Progenitor cell of endocrine pancreas (in vitro differentiated cells): ENCODE results near the gene RPL36. TPM values are rescaled to one million over a fixed set of nuclear protein-coding genes. Genes with fewer than 3 reads are reported as not detected.
A peak's percentile ranks its signal among the peaks of the same experiment; 100 is the strongest.

Experiments used
- DNase-seq: peaks from one replicate; pipeline ENCODE4 v3.0.0; 2021; ENCODE audit warnings: low spot score; ENCODE audit not compliant: unreplicated experiment
- H3K27ac Mint-ChIP-seq: 2 replicates; pipeline ENCODE4 v1.8.0; 2021; ENCODE audit warnings: mild to moderate bottlenecking, moderate library complexity, mixed read lengths
- H3K27me3 Mint-ChIP-seq: 2 replicates; pipeline ENCODE4 v1.8.0; 2021; ENCODE audit warnings: mixed read lengths
- H3K36me3 Mint-ChIP-seq: 2 replicates; pipeline ENCODE4 v1.8.0; 2022; ENCODE audit warnings: mixed read lengths; ENCODE audit not compliant: insufficient read depth
- H3K4me1 Mint-ChIP-seq: 2 replicates; pipeline ENCODE4 v1.8.0; 2021; ENCODE audit warnings: low read depth, mixed read lengths
- H3K4me3 Mint-ChIP-seq: 2 replicates; pipeline ENCODE4 v1.8.0; 2021; ENCODE audit warnings: low read depth, mild to moderate bottlenecking, moderate library complexity, mixed read lengths
- H3K9me3 Mint-ChIP-seq: 2 replicates; pipeline ENCODE4 v1.8.0; 2021; ENCODE audit warnings: low read depth, mixed read lengths
- total RNA-seq: library from RNA; stranded (reverse); gene quantifications from 2 replicates; pipeline ENCODE4 v1.2.1, GENCODE V29; 2021
- TF ChIP-seq, protein P1 (sequence below): fragments of 200-600 bp; sonication (generic); IDR thresholded peaks from one replicate; pipeline ENCODE4 v1.5.0; 2021; ENCODE audit warnings: antibody characterized with exemption, mild to moderate bottlenecking; ENCODE audit not compliant: unreplicated experiment

Gene RPL36
- total RNA-seq, 1 donor from 2014 or later: 720 TPM

DNA sequence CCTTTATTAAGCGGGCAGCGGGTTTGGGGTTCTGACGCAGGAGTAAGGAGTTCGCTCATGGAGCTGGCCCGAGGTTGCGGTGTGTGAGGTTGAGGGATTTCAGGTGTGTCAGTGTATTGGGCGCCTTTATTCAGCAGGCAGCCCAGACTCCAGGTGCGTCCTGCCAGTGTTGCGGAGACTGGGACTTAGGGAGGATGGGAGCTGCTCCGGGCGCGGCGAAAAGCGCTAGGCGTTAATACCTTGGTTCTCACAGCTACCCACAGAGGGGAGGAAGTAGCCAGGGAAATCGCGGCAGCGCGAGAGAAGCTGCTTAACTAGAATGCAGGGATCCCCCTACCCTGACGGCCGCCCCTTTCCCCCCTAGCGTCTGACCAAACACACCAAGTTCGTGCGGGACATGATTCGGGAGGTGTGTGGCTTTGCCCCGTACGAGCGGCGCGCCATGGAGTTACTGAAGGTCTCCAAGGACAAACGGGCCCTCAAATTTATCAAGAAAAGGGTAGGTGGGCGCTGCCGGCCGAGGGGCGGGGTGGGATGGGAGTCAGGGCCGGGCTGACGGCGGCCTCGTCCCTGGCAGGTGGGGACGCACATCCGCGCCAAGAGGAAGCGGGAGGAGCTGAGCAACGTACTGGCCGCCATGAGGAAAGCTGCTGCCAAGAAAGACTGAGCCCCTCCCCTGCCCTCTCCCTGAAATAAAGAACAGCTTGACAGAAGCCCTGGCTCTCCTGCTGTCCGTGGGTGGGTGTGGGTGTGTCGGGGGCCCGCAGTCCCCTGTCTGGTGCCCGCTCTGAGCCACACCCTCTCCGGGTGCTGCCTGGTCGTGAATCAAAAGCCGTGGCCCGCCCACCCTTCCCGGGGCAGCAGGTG is 1.1 kb downstream of the RPL36 start:
- Mint-ChIP-seq H3K4me1 (peaks cover 9% of the 10 kb centered on the region), H3K27ac (peak overlapping the region; percentile 99), H3K27me3 (no peaks in the 10 kb centered on the region), H3K36me3 (peaks cover 5% of the 10 kb centered on the region), H3K9me3 (no peaks in the 10 kb centered on the region), H3K4me3 (peak overlapping the region; percentile 99)
- TF ChIP-seq, protein P1, sequence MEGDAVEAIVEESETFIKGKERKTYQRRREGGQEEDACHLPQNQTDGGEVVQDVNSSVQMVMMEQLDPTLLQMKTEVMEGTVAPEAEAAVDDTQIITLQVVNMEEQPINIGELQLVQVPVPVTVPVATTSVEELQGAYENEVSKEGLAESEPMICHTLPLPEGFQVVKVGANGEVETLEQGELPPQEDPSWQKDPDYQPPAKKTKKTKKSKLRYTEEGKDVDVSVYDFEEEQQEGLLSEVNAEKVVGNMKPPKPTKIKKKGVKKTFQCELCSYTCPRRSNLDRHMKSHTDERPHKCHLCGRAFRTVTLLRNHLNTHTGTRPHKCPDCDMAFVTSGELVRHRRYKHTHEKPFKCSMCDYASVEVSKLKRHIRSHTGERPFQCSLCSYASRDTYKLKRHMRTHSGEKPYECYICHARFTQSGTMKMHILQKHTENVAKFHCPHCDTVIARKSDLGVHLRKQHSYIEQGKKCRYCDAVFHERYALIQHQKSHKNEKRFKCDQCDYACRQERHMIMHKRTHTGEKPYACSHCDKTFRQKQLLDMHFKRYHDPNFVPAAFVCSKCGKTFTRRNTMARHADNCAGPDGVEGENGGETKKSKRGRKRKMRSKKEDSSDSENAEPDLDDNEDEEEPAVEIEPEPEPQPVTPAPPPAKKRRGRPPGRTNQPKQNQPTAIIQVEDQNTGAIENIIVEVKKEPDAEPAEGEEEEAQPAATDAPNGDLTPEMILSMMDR: no peak
- DNase-seq: no peak

DNA sequence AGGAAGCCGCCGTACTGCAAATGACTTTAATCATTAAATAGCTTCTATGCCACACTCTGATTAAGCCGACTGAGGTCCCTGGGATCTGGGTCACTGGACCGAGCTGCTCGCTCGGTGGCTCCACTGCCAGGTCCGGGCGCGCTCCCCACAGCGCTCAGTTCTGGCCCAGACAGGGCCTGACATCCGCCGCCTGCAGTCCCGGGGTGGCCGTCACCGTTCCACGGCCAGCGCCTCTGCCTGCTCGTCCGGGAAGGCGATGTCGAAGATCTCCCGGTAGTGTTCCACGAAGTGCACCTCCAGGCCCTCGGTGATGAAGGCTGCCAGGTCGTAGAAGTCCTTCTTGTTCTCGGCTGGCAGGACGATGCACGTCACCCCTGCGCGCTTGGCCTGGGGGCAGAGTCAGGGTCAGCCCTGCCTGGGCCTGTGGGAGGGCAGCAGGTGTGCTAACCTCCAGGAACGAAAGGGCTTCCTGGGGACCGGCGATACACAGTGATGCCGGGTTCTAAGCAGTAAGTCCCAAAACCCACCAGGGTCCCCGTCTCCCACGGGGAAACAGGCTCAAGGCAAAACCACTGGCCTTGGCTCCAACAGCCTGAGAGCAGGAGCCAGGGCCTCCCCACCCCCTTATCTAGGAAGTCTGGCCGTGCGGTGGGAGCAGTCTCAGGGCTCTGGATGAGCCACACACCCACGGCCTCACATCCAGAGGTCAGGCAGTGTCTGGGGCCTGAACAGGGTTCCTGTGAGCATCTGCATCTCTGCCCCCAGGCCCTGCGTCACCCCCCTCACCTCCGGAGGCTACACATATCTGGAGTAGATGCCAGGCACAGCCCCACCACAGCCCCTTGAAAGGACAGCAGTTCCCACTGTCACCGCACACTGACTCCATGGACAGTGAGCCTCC is 2.0 kb downstream of the RPL36 start:
- Mint-ChIP-seq H3K27ac (peak overlapping the region; percentile 90), H3K27me3 (no peaks in the 10 kb centered on the region), H3K36me3 (peaks cover 5% of the 10 kb centered on the region), H3K4me1 (peaks cover 9% of the 10 kb centered on the region), H3K4me3 (peak overlapping the region; percentile 99), H3K9me3 (no peaks in the 10 kb centered on the region)
- TF ChIP-seq, protein P1: no peak
- DNase-seq: no peak

DNA sequence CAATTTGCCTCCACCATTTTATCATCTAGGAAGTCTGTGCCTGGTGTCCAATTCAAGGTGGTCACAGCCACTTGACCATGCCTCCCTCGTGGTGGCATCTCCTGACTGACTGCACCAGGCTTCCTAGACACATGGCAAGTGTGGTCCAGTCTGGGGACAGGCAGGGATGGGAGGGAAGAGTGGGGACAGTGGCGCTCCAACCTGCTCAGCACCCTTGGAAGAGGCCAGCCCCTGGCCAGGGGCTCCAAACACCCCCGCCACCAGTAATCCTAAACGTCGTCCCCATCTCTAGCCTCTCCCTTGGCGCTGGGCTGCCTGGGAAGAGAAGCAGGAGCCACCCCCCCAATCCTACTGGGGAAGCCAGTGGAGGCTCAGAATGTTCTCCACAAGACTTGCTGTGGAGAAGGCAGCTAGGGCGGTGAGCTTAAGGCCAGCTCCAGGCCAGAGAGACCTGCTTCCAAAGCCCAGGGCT is 2.7 kb downstream of the RPL36 start:
- H3K4me3 Mint-ChIP-seq: peak overlapping the region; percentile 99
- H3K36me3 Mint-ChIP-seq: peaks cover 5% of the 10 kb centered on the region
- H3K27me3 Mint-ChIP-seq: no peaks in the 10 kb centered on the region
- no peaks in the 10 kb centered on the region for H3K9me3 Mint-ChIP-seq
- no peak for DNase-seq
- TF ChIP-seq, protein P1: no peak
- H3K4me1 Mint-ChIP-seq: peaks cover 9% of the 10 kb centered on the region
- H3K27ac Mint-ChIP-seq: peak overlapping the region; percentile 90

DNA sequence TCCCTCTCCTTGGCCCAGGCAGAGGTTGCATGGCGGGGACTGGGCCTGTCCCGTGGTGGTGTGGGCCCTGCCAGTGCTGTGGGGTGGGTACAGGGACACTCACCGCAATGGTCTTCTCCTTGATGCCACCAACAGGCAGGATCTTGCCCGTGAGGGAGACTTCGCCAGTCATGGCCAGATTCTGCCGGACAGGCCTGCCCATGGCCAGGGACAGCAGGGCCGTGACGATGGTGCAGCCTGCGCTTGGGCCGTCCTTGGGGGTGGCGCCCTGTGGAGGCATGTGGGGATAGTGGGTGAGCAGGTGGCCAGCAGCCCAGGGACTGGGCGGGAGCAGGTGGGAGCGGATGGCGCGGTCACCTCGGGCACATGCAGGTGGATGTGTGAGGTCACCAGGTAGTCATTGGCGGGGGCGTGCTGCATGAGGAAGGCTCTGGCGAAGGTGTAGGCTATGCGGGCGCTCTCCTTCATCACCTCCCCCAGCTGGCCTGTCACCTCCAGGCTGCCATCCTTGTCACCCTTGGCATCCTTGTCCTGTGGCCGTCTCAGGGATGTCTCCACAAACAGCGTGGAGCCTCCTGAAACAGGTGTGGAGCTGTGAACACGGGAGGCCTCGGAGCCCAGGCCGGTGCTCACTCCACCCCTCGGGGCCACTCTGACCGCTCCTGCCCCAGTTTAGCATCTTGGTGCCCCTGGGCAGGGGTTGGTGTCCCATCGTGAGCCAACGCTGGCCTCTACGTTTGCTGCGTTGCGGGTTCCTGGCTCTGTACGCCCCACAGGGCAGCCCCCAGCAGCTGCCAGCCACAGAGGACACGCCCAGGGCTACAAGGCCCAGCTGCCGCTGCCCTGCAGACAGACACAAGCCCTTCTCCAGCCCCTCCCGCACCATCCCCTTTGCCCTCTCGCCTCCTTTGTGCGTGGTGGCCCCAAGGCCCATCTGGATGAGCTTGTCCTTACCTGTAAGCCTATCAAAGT is 3.4 kb downstream of the RPL36 start:
- no peak overlapping the region for H3K4me3 Mint-ChIP-seq

More for the DNA sequence above, 3.4 kb downstream of the RPL36 start:
- H3K4me1 Mint-ChIP-seq: peaks cover 9% of the 10 kb centered on the region
- TF ChIP-seq, protein P1: no peak
- H3K36me3 Mint-ChIP-seq: peaks cover under 1% of the 10 kb centered on the region
- H3K27me3 Mint-ChIP-seq: no peaks in the 10 kb centered on the region
- H3K27ac Mint-ChIP-seq: no peak overlapping the region
- H3K9me3 Mint-ChIP-seq: no peaks in the 10 kb centered on the region
- no peak for DNase-seq
